NCI-H446 (cell line): ENCODE data around the gene ADAM12.

Experiments
- DNase-seq, 2 experiments: peaks; one replicate each; lab custom pipeline; 2025; lab: John Stamatoyannopoulos, UW

The ADAM12 gene

DNA sequence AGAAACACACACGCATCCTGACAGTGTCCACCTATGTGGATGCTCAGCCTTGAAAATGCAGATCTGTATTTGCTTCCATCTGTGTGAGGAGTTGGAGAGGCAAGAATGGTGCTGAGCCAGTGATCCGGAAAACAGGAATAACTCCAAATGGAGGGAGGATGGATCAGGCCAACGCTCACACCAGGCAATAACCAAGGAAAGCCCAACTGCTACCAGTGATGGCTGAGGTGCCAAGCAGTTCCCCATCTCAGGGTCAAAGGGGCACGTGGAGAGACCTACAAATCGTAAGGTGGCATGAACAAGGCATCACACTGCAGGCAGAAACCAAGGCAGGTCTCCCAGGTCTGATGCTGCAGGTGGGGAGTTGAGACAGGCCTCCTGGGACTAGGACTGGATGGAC lies 153.6 kb downstream of the ADAM12 start:
- no peak for DNase-seq

- no peak for DNase-seq
These were observed 154.8 kb downstream of the ADAM12 start for GRCh38 chr10:126233182-126234148.

DNA sequence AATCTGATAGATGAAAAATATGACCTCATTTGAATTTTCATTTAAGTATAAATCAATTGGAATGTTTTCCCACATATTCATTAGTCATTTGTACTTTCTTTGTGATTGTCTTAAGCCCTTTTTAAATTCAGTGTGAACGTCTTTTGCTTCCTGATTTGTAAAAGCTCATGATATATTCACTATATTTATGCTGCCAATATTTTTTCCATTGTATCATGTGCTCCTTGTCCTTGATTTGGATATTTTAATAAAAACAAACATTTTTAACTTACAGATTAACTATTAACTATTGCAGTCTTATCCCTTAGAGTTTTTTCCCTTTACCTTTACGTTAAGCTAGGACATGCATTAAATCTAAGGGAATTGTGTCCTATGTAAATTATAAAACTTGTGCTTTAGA lies 157.7 kb downstream of the ADAM12 start:
- DNase-seq, result no peak

GRCh38 chr10:126229686-126230085 lies 158.6 kb downstream of the ADAM12 start:
- DNase-seq, result no peak

DNA sequence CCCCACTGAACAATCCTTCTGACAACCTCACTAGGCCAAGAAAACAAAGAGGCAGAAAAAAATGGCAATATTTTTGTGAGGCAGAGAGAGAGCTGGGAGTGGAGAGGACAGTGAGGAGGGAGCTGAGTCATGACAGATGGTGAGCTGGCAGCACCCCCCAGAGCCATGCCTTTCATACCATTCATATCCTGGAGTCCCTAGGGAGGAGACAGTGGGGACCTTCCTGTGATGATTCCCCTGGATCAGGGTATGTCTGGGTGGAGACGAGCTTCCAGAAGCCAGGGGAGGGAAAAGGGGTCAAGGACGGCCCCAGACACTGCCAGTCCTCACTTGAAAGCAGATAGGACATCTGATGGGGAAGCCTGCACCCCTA lies 160.5 kb downstream of the ADAM12 start:
- DNase-seq, result no peak

GRCh38 chr10:126226988-126227761 lies 161.1 kb downstream of the ADAM12 start:
- no peak for DNase-seq

GRCh38 chr10:126226205-126226604 lies 162.1 kb downstream of the ADAM12 start:
- no peak for DNase-seq

GRCh38 chr10:126225672-126226008 lies 162.6 kb downstream of the ADAM12 start:
- no peak for DNase-seq

- DNase-seq, result no peak
These were observed 163.2 kb downstream of the ADAM12 start for GRCh38 chr10:126224967-126225671.

GRCh38 chr10:126223512-126224067 lies 164.7 kb downstream of the ADAM12 start:
- DNase-seq, result no peak

DNA sequence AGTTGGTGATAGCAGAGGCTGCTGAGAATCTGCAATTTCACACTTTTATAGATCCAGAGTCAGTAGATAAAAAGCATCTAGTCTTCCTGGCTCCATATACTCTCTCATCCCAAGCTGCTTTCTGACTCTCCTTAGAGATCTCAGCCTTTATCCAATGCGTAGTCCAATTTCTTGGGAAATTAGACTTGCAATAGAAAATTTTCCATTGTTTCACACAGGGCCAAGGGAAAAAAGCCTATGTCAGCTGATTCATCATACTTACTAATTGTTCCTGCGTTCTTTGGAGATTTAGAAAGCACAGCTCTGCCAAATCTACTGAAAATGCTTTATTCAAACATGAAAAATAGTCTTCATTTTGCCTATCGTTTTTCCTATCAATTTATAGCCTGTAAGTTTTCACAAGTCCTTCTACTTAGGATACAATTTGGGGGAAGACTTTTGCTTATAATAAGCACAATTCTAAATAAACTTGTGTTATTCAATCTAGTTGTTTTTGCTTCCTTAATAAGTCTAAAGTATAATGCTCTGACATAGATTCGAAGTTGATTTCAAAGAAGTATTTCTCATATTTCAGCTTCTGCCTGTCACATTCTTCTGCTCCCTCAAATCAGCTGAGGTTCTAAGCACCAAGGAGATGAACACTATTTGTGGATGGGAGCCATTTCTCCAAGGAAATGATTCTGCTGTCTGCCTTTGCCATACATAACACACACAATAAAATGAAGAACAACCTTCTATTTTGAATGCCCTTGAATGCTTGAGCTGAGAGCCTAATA lies 165.4 kb downstream of the ADAM12 start:
- DNase-seq, result no peak

DNA sequence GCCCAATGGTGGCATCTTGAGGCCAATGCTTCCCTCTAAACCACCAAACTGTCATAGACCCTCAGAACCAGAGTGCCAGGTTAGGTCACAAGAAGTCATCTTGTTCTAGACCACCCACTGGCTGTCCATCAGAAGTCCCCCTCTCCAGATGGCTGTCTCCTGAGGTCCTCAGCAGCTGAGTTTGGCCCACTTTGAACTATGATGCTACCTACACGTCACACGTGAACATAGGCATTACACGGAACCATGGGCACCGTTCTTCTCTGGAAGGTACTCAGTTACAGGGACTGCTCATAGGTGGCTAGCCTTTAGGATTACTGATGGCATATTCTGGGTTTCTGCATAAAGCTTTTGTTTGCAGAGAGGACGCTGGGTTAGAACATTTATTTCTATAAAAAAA lies 166.4 kb downstream of the ADAM12 start:
- no peak for DNase-seq

DNA sequence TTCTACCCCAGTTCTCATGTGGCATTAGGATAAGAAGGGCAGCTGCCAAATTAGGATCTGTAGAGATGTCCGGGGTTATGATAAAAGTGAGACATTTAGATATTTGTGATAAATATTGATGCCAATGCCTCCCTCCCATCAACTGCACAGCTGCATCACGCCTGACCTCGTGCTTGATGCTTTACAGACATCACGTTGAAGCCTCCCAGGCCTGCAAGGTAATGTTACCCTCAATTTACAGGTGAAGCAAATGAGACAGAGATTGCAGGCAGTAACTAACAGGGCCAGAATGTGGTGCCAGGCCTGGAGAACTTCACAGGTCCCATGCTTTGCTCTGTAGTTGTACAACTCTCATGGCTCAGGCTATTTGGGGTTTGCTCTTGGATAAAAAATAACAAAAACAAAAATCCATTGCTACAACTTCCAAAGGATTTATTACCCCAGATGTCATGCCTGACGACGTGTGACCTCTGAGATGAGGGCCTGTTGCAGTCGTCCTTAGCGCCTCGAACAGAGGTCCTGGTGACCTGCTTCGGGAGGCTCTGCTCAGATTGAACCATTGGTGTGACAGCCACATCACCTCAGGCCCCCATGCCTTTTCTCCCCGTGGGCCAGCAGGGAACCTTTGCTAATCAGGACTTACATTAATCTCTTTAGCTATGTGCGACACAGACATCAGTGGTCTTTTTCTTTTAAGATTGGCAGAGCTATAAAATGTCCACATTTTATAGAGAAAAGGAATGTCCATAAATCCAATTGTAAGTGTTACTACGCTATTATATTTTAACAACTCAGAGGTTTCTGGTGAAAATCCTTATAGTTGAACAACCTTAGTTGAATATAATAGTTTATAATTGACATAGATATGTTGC lies 169.3 kb downstream of the ADAM12 start:
- DNase-seq, result no peak

- no peak for DNase-seq
These were observed 170.1 kb downstream of the ADAM12 start for GRCh38 chr10:126218174-126218573.

GRCh38 chr10:126216632-126216961 lies 171.7 kb downstream of the ADAM12 start:
- no peak for DNase-seq

DNA sequence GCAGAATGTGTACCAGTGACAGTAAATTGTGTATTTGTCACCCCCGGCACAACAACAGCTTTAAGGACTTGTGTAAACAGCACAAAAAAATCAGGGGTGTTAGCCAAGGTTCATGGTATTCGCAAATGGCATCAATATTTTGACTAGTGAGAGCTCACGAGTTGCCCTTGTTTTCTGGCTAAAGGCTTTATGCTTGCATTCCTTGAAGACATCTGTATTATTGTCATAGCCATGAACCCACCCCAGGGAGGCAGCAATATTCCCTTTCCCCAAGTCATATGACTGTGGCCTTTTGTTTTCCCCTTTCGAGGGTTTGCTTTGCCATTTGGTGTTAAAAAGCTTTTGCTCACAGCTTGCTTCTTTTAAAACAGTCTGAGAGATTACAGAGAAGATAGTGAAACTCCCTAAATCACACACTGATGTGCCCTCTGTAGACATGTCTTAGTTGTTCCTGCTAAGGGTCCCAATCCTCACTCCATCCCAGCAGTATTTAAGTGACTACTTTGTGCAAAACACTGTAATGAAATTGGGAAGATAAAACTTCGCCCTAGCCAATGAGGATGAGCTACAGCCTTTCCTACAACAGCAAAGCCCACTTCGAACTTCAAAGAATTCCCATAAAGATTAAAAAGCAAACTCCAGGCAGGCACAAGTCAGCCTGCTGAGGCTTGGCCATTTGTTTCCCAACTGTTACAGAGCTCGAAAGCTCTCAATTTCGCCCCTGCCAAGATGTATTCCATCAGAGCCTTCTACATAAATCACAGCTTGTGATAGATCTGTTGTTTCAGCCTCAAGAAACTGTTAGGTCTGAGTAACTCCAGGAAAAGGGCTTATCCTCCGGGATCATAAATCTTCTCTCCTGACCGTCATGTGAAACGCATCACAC lies 172.3 kb downstream of the ADAM12 start:
- no peak for DNase-seq

DNA sequence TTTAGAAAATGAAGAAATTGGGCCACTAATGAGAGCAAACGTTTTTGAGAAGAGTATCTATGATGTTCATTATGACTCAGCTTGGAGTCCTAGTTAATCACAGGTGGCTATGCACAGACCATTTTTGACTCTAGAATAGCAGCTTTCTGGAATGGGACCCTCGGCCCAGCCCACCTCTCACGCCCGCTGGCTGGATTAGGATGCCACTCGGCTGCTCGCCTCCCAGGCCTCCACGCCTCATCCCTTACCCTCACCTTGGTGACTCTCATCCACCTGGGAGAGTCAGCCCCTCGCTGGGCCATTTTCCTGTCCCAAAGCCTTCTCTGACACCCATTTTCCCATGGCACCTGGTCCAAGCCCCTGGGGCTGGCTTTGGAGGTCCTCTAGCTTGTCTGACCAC lies 173.6 kb downstream of the ADAM12 start:
- no peak for DNase-seq

GRCh38 chr10:126214021-126214420 lies 174.3 kb downstream of the ADAM12 start:
- no peak for DNase-seq

DNA sequence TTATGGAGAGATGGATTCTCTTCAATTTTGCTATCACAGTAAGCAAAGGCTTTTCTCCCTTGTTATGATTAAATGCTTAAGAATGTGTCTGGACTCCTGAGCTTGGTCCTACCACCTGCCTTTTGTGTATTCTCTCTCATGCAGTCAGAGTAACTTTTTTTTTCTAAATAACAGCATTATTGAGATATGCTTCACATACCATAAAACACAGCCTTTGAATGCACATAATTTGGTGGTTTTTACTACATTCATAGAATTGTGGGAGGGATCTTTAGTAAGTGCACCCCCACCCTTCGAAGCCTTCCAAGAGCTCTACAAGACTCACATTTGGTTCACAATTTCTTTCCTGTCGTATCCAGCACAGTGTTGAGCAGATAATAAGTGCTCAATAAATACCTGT lies 175.5 kb downstream of the ADAM12 start:
- no peak for DNase-seq
